ENCODE data around the gene RIPPLY2.

DNA sequence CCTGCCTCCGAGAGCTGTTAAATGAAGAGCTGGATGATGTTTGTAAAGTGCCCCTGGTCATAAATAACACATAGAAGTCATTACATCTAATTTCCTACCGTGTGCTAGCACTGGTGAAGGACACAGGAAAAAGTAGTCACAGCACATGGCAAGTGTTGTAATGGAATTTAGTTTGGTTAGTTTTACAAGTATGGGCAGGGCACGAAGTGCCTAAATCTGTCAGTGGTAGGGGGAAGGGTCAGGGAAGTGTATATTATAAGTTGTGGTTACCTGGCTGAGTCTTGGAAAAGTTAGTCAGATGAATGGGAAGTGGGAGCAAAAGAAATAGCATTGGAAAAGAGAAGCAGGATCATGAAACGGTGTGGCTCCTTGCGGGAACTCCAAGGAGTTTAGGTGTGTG is 1.6 kb downstream of the RIPPLY2 start:
- TF ChIP-seq EGR1 (IDR thresholded peaks at IDR 0.05; ENCODE audit: low read depth in 2 of 2) (no peak), TAF1 (conservative IDR thresholded peaks at IDR 0.05) (no peak), YY1 (IDR thresholded peaks at IDR 0.05) (no peak), RAD21 (IDR thresholded peaks at IDR 0.05) (no peak), FOXA1 (IDR thresholded peaks at IDR 0.05) (no peak), HNF4A (conservative IDR thresholded peaks at IDR 0.05) (no peak)
- TF ChIP-seq, protein P1, sequence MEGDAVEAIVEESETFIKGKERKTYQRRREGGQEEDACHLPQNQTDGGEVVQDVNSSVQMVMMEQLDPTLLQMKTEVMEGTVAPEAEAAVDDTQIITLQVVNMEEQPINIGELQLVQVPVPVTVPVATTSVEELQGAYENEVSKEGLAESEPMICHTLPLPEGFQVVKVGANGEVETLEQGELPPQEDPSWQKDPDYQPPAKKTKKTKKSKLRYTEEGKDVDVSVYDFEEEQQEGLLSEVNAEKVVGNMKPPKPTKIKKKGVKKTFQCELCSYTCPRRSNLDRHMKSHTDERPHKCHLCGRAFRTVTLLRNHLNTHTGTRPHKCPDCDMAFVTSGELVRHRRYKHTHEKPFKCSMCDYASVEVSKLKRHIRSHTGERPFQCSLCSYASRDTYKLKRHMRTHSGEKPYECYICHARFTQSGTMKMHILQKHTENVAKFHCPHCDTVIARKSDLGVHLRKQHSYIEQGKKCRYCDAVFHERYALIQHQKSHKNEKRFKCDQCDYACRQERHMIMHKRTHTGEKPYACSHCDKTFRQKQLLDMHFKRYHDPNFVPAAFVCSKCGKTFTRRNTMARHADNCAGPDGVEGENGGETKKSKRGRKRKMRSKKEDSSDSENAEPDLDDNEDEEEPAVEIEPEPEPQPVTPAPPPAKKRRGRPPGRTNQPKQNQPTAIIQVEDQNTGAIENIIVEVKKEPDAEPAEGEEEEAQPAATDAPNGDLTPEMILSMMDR (IDR thresholded peaks at IDR 0.05; ENCODE audit: low read depth, low read length, missing input control) = no peak
- TF ChIP-seq, protein P2, sequence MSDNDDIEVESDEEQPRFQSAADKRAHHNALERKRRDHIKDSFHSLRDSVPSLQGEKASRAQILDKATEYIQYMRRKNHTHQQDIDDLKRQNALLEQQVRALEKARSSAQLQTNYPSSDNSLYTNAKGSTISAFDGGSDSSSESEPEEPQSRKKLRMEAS (IDR thresholded peaks at IDR 0.05) = no peak
- TF ChIP-seq, protein P3, sequence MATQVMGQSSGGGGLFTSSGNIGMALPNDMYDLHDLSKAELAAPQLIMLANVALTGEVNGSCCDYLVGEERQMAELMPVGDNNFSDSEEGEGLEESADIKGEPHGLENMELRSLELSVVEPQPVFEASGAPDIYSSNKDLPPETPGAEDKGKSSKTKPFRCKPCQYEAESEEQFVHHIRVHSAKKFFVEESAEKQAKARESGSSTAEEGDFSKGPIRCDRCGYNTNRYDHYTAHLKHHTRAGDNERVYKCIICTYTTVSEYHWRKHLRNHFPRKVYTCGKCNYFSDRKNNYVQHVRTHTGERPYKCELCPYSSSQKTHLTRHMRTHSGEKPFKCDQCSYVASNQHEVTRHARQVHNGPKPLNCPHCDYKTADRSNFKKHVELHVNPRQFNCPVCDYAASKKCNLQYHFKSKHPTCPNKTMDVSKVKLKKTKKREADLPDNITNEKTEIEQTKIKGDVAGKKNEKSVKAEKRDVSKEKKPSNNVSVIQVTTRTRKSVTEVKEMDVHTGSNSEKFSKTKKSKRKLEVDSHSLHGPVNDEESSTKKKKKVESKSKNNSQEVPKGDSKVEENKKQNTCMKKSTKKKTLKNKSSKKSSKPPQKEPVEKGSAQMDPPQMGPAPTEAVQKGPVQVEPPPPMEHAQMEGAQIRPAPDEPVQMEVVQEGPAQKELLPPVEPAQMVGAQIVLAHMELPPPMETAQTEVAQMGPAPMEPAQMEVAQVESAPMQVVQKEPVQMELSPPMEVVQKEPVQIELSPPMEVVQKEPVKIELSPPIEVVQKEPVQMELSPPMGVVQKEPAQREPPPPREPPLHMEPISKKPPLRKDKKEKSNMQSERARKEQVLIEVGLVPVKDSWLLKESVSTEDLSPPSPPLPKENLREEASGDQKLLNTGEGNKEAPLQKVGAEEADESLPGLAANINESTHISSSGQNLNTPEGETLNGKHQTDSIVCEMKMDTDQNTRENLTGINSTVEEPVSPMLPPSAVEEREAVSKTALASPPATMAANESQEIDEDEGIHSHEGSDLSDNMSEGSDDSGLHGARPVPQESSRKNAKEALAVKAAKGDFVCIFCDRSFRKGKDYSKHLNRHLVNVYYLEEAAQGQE (IDR thresholded peaks at IDR 0.05) = no peak
- TF ChIP-seq, protein P4, sequence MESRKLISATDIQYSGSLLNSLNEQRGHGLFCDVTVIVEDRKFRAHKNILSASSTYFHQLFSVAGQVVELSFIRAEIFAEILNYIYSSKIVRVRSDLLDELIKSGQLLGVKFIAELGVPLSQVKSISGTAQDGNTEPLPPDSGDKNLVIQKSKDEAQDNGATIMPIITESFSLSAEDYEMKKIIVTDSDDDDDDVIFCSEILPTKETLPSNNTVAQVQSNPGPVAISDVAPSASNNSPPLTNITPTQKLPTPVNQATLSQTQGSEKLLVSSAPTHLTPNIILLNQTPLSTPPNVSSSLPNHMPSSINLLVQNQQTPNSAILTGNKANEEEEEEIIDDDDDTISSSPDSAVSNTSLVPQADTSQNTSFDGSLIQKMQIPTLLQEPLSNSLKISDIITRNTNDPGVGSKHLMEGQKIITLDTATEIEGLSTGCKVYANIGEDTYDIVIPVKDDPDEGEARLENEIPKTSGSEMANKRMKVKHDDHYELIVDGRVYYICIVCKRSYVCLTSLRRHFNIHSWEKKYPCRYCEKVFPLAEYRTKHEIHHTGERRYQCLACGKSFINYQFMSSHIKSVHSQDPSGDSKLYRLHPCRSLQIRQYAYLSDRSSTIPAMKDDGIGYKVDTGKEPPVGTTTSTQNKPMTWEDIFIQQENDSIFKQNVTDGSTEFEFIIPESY (IDR thresholded peaks at IDR 0.05) = no peak

Data from liver (tissue), 3 donors.